HAP-1 (cell line): Measurements from ENCODE around the gene GREB1.

Experiments used
- DNase-seq, 2 experiments: peaks; one replicate each; pipeline ENCODE4 v3.0.0-alpha.2; 2016 to 2020; ENCODE audit warnings: low spot score in 2 of 2
- H3K27me3 ChIP-seq: fragments of 250-450 bp; sonication (Bioruptor Pico); 2 replicates; pipeline ENCODE4 v1.5.1; 2020; ENCODE audit warnings: low read depth, mild to moderate bottlenecking, moderate library complexity
- H3K36me3 ChIP-seq: fragments of 250-450 bp; sonication (Bioruptor Pico); replicated peaks from 2 replicates; pipeline ENCODE4 v1.5.1; 2020; ENCODE audit warnings: mild to moderate bottlenecking
- H3K4me1 ChIP-seq: fragments of 250-450 bp; sonication (Bioruptor Pico); 2 replicates; pipeline ENCODE4 v1.5.1; 2020; ENCODE audit warnings: mild to moderate bottlenecking
- H3K4me3 ChIP-seq: fragments of 250-450 bp; sonication (Bioruptor Pico); 2 replicates; pipeline ENCODE4 v1.5.1; 2020; ENCODE audit warnings: mild to moderate bottlenecking, moderate library complexity
- H3K9me3 ChIP-seq: fragments of 250-450 bp; sonication (Bioruptor Pico); 2 replicates; pipeline ENCODE4 v1.5.1; 2020; ENCODE audit warnings: mild to moderate bottlenecking, moderate library complexity
- in situ Hi-C: fragments of 300-500 bp; cut with MboI; formaldehyde crosslinking; loops from 3 replicates; pipeline ENCODE4 v1.14.3; 2020; ENCODE audit warnings: low sequenced_read_pairs, inconsistent platforms, mixed read lengths

The GREB1 gene

DNA sequence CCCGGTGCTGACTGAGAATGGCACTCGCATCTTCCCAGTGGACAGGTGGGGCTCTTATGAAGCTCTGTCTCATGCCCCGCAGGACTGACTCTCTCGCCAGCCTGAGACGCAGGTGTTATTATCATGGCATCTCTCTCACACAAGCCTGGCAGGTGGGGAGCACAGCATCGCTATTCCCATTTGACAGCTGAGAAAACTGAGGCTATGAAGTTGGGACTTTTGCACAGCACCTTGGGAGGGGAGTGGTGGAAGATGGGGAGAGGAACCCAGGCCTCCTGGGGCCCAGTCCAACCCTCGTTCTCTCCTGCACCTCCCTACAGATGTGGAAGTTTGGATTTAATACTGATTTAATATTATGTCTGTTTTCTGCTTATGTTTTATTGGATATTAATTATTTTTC lies 145.2 kb downstream of the GREB1 start:
- in situ Hi-C loops = no loop called here
- no peaks in the 10 kb centered on the region for H3K36me3 ChIP-seq
- no peak for DNase-seq
- no peak overlapping the region for H3K4me3 ChIP-seq
- H3K27me3 ChIP-seq = peaks cover 21% of the 10 kb centered on the region
- H3K4me1 ChIP-seq = no peaks in the 10 kb centered on the region
- no peaks in the 10 kb centered on the region for H3K9me3 ChIP-seq

DNA sequence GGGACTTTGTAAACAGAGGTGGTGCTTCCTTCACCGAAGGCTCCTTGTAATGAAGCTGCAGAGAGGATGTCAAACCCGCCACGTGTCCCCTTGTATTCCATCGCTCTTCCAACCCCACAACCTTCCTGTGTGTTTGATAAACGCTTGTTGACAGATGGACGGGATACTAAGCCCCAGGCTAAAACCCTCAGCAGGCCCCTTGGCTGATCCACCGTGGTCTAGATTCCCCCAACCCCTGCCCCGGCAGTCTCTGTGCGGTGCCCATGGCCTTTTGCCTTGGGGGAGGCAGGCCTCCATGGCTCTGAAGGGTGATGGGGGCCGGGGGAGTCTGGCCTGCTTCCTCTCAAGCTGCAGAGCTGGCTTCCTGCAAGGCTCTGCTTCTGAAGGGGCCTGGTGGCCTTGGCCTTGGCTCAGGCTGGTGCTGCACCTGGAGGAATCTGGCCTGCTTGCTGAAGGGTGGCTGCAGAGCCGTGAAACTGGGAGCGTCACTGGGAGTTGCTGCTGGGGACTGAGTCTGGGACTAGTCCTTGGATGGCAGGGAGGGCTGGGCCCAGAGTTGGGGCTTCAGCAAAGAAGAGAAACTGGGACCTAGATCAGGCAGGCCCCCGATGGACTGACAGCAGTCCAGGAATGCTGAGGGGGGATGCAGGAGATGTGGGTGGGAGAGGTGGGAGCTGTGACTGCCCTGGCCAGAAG lies 145.8 kb downstream of the GREB1 start:
- peaks cover 26% of the 10 kb centered on the region for H3K27me3 ChIP-seq
- in situ Hi-C loops = no loop called here
- H3K4me1 ChIP-seq = no peaks in the 10 kb centered on the region
- H3K4me3 ChIP-seq = no peak overlapping the region
- H3K9me3 ChIP-seq = no peaks in the 10 kb centered on the region
- H3K36me3 ChIP-seq = no peaks in the 10 kb centered on the region
- DNase-seq = no peak

DNA sequence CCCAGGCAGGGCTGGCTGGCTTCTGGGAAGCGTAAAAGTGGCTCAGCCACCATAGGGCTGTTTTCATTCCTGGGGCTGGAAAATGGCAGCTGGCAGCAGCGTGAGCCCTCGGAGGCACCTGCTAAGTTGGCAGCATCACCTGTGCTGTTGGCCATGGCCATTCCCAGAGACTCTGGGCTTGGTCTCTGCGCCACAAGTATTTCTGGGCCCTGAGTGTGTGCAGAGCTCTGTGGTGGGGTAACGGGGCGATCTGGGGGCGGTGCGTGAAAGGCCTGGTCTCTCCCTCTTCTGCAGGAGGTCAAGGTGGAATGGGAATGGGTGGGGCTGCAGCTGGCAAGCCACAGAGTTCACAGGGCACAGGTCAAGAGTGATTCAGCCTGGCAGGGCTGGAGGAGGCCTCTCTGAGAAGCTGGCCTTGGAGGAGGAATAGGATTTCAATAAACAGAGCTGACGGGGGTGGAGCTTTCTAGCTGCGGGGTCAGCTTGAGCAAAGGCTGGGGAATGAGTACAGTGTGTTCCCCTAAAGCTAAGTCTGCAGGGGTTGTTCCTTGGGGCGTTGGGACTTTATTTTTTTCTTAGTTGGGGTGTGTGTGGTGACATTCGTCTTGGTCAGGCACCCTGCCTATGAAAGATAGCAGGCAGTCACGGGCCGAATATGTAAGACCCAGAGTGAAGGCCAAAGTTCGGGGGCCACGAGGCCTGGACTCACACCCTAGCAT lies 146.5 kb downstream of the GREB1 start:
- no peak overlapping the region for H3K4me3 ChIP-seq
- H3K9me3 ChIP-seq = no peaks in the 10 kb centered on the region
- in situ Hi-C loops = no loop called here

DNA sequence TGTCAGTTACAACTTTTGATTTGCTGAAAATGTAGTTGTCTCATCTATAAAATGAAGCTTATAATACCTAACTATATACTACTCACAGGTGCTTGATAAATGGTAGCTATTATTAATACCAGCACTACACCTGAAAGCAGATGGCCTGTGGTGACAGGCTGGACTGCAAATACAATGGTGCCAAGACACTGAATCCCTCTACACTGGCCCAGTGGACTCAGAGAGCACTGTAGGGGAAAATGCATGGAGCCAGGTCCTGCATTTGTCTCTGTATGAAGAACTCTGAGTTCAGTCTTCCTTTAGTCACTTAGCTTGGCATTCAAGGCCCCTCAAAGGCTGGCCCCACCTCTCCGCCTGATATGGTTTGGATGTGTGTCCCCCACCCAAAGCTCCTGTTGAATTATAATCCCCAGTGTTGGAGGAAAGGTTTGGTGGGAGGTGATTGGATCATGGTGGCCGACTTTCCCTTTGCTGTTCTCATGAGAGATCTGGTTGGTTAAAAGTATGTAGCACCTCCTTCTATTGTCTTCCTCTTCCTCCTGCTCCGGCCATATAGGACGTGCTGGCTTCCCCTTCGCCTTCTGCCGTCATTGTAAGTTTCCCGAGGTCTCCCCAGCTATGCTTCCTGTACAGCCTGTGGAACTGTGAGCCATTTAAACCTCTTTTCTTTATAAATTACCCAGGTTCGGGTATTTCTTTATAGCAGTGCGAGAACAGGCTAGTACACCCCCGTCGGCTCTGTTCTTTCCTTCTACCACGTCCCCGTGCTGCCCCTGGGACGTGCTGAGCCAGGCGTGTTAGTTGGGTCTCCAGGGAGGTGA lies 147.3 kb downstream of the GREB1 start:
- no peak for DNase-seq
- in situ Hi-C loops = no loop called here
- Histone ChIP-seq H3K9me3 (no peaks in the 10 kb centered on the region), H3K4me1 (no peaks in the 10 kb centered on the region), H3K27me3 (peaks cover 21% of the 10 kb centered on the region), H3K36me3 (no peaks in the 10 kb centered on the region), H3K4me3 (no peak overlapping the region)

More for the DNA sequence above, 146.5 kb downstream of the GREB1 start:
- Histone ChIP-seq H3K4me1 (no peaks in the 10 kb centered on the region), H3K27me3 (peaks cover 21% of the 10 kb centered on the region), H3K36me3 (no peaks in the 10 kb centered on the region)
- no peak for DNase-seq

DNA sequence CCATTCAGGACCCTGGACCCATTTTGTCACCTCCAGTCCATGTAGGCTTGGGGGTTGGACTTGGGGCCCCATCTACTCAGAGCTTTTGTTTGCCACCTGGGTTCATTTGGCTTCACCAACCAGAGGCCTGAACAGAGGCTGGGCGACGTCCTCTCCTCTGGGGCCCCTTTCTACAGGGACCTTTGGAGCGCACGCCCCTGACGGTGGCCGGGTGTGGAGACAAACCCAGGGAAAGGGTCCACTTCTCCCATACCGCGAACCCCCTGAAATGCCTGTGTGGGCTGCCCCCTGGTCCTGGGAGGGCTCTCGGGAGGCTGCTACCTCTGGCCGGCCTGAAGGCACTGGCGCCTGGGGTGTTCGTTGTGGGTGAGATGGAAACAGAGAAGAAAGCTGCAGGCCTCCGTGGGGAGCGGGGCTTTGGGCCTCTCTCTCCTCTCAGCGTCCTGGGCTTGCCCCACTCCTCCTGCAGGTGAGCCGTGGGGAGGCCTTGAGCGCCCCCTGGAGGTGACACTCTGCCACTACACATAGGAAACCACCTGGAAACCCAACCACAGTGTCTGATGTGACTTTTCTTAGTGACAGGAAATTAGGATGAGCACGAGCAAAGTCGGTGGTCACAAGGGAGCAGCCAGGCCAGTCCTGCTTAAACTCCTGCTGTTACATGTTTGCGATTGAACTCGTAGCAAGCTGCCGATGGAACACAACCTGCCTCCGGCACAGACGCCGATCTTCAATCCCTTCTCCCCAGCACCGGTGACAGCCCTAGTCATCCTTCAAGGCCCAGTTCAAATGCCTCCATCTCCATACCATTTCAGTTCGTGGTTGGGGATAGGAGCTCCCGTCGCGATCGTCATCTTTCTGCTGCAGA lies 148.1 kb downstream of the GREB1 start:
- H3K4me3 ChIP-seq = no peak overlapping the region
- peaks cover 16% of the 10 kb centered on the region for H3K27me3 ChIP-seq
- no peaks in the 10 kb centered on the region for H3K4me1 ChIP-seq
- in situ Hi-C loops = no loop called here
- no peaks in the 10 kb centered on the region for H3K9me3 ChIP-seq
- DNase-seq = peak; percentile 17 to 75
- H3K36me3 ChIP-seq = no peaks in the 10 kb centered on the region

DNA sequence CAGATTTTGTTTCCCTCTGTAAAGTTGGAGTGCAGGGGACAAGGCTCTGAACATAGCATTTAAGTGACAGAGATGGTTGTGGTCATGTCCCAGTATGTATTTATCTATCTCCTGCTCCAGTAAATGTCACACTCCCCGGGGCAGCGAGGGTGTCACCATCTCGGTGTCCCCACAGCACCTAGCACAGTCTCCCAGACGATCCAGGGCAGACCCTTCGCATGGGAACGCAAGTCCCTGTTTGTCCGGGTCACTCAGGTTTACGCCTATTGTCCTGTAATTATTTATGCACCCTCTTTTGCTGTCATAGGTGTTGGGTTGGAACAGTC lies 148.7 kb downstream of the GREB1 start:
- DNase-seq = no peak
- in situ Hi-C loops = no loop called here
- Histone ChIP-seq H3K27me3 (peaks cover 11% of the 10 kb centered on the region), H3K4me1 (no peaks in the 10 kb centered on the region), H3K36me3 (no peaks in the 10 kb centered on the region), H3K9me3 (no peaks in the 10 kb centered on the region), H3K4me3 (no peak overlapping the region)

DNA sequence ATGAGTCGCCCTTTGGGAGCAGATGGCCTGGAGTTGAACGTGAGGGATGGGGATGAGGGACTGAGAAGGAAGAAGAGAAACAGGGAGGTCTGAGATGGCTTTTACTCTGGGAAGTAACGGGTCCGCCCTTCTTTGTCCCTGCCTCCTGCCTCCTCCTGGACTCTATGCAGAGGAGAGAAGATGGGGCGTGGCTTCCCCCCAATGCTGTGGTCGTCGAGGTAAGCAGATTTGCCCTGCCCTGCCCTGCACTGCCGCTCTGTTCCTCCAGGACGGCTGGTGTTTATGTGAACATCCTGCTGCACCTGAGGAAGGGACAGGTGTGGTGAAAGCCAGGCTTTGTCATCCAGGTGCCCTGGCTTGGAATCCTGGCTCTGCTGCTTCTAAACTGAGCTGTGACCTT lies 149.6 kb downstream of the GREB1 start:
- no peak overlapping the region for H3K4me3 ChIP-seq
- in situ Hi-C loops = no loop called here
- H3K36me3 ChIP-seq = no peaks in the 10 kb centered on the region
- 0 out of 2 replicates have a peak, but pooled peaks cover 2% of the 10 kb centered on the region for H3K4me1 ChIP-seq
- H3K27me3 ChIP-seq = peaks cover 9% of the 10 kb centered on the region
- H3K9me3 ChIP-seq = no peaks in the 10 kb centered on the region
- peak in 1 of 2 experiments; percentile 25 for DNase-seq

DNA sequence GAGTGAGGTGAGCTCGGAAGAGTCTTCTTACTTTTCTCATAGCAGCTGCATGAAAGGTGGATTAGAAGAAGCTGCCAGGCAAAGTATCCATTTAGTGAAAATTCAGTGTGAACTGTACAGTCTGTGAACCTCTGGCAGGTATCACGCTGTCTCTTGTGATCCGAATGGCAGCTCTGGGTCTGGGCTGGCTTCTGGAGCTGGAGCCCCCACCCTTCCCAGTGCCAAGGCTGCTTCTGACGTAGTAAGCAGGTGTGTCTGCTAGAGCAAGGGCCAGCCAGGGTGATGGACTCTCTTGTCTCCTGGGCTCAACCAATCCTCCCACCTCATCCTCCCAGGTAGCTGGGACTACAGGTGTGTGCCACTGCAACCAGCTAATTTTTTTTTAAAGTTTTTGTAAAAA lies 150.1 kb downstream of the GREB1 start:
- peaks cover 4% of the 10 kb centered on the region; the same call in 1 of the 2 replicates for H3K4me1 ChIP-seq
- H3K9me3 ChIP-seq = no peaks in the 10 kb centered on the region
- H3K36me3 ChIP-seq = no peaks in the 10 kb centered on the region
- H3K27me3 ChIP-seq = peaks cover 9% of the 10 kb centered on the region
- in situ Hi-C loops = no loop called here
- no peak for DNase-seq
- H3K4me3 ChIP-seq = no peak overlapping the region

DNA sequence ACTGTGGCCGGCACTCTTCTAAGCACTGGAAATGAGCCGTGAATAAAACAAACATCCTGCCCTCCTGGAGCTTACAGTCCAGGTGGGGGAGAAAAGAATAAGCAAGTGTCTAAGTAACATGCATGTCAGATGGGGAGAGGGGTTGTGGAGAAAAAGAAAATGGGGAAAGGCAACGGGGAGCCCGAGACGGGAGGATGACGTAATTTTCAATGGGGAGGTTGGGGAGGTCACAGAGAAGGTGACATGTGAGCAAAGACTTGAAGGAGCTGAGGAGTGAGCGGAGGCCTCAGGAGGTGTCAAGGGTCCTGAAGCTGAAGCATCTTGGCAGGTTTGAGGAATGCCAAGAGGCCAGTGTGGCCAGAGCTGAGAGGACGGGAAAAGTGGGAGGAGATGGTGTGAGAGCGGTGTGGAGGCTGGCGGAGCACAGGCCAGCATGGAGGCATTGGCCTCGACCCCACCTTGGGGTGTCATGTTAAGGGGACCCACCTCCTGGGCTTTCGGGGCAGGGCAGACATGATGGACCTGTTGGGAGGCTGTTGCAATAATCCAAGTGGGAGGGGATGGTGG lies 151.1 kb downstream of the GREB1 start:
- no peak for DNase-seq
- peaks cover 9% of the 10 kb centered on the region for H3K27me3 ChIP-seq
- no peaks in the 10 kb centered on the region for H3K9me3 ChIP-seq
- in situ Hi-C loops = no loop called here
- H3K36me3 ChIP-seq = no peaks in the 10 kb centered on the region
- H3K4me3 ChIP-seq = no peak overlapping the region
- peaks cover 4% of the 10 kb centered on the region; the same call in 1 of the 2 replicates for H3K4me1 ChIP-seq

DNA sequence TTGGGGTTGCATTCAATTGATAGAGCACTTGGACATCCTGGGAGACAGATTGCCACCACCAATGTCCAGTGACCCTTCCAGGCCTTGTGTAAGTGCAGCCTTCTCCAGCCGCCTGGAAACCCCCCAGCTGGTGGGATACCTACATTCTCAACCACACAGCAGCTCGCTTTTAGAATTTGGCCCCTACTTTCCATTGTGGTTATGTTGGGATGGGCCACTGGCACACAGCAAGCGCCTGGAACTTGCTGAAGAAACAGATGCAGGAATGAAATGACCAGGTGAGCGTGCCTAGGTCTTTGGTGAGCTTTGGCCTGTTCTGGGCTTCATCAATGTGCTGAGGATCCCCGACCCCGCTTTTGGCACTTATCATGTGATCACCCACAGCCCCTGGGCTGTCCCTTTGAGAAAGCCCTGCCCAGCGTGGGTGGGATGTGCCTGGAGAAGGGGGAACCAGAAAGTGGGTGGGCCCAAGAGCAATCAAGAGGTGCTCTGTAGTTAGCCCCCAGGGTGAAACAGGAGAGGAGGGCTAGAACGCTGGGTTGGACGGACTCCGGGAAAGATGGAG lies 152.1 kb downstream of the GREB1 start:
- Histone ChIP-seq H3K4me1 (peaks cover 4% of the 10 kb centered on the region; the same call in 1 of the 2 replicates), H3K27me3 (peaks cover 9% of the 10 kb centered on the region), H3K36me3 (no peaks in the 10 kb centered on the region), H3K9me3 (no peaks in the 10 kb centered on the region), H3K4me3 (no peak overlapping the region)
- no peak for DNase-seq
- in situ Hi-C loops = no loop called here

DNA sequence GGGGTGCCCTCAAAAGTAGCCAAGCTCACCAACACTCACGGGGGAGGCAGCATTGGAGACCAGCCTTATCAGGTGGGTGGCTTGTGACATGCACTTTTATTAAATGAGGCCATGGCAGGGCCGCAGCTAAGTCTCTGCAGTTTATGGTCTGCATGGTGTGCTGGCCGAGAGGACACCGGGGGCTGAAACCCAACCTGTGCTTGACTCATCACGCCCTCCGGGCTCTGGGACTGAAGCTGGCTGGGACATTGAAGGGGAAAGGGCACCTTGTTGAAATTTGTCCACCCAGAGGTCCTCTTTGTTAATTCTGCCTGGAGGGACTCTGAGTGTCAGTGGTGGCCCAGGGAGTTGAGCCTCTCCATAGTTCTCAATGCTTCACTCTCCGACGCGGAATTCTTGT lies 153.9 kb downstream of the GREB1 start:
- no peak for DNase-seq
- in situ Hi-C loops = no loop called here
- Histone ChIP-seq H3K4me1 (peaks cover 4% of the 10 kb centered on the region; the same call in 1 of the 2 replicates), H3K9me3 (no peaks in the 10 kb centered on the region), H3K4me3 (no peak overlapping the region), H3K36me3 (no peaks in the 10 kb centered on the region), H3K27me3 (peaks cover 9% of the 10 kb centered on the region)

DNA sequence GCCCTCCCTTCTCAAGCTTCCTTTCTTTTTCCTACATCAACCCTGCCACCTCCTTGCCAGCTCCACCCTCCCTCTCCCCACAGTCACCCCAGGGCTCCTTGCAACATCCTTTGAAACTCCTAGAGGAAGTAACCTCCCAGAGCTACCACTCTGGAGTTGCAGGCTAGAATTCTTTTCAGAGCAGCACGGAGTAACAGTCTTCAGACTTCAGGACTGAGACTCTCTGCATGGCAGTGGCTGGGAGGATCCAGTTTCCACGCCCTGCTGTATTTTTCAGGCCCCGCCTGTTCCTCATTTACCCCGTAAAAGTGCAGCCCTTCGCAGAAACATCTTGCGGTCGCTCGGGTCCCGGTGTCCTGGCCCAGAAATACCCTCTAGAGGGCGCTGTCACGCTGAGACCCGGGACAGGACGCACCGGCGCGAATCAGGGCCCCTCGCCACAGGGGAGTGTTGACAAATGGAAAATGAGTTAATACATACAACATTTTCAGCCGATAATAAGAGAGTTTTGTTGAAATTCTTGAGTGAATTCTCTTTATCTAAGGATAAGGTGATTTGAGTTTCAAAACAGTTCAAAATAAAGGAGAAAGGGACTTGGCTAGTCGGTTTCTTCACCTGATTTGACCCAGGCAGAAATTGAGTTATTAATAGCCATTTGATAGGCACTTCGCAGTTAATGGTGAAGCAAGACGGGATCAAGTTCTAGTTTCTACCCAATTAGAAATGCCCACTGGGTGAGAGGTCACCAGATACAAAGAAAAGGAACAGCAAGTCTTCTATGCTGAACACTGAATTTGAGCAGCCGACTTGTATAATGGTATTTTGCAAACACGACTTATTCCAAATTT lies 154.6 kb downstream of the GREB1 start:
- no peaks in the 10 kb centered on the region for H3K9me3 ChIP-seq
- peaks cover 4% of the 10 kb centered on the region; the same call in 1 of the 2 replicates for H3K4me1 ChIP-seq
- no peaks in the 10 kb centered on the region for H3K36me3 ChIP-seq
- DNase-seq = peak; percentile 38 to 89
- H3K4me3 ChIP-seq = no peak overlapping the region
- H3K27me3 ChIP-seq = peaks cover 9% of the 10 kb centered on the region
- in situ Hi-C loops = no loop called here
